SKM-1 treated with dmso at 0.1 percent for 144 hours (cell line): Measurements from ENCODE around the gene SCAND1.
"Not testable (repeated sequence)": the region's sequence is repeated elsewhere in the genome, so short reads cannot be mapped to it uniquely, and the experiment has no call there.

Experiments used
- DNase-seq: peaks from one replicate; lab custom pipeline; 2025; ENCODE audit not compliant: unreplicated experiment; lab: John Stamatoyannopoulos, UW

Gene SCAND1

GRCh38 chr20:35963878-35964277, 9.6 kb upstream of the SCAND1 start:
- DNase-seq = no peak

- not testable (repeated sequence) for DNase-seq
These were observed 5.0 kb upstream of the SCAND1 start for GRCh38 chr20:35959291-35959690.

GRCh38 chr20:35956616-35957015, 2.3 kb upstream of the SCAND1 start:
- no peak for DNase-seq

GRCh38 chr20:35954907-35955251, 577 bp upstream of the SCAND1 start:
- DNase-seq = no peak

- DNase-seq = no peak
These were observed 709 bp downstream of the SCAND1 start for GRCh38 chr20:35953387-35954199.

- peak; percentile 60 for DNase-seq
These were observed 1.6 kb downstream of the SCAND1 start for GRCh38 chr20:35952480-35953386.

- not testable (repeated sequence) for DNase-seq
These were observed 2.2 kb downstream of the SCAND1 start for GRCh38 chr20:35952080-35952479.

- no peak for DNase-seq
These were observed 4.2 kb downstream of the SCAND1 start for GRCh38 chr20:35950093-35950492.

- DNase-seq = no peak
These were observed 6.4 kb downstream of the SCAND1 start for GRCh38 chr20:35947907-35948306.

- no peak for DNase-seq
These were observed 6.8 kb downstream of the SCAND1 start for GRCh38 chr20:35947489-35947888.

GRCh38 chr20:35942243-35942642, 12.1 kb downstream of the SCAND1 start:
- DNase-seq = peak; percentile 76

GRCh38 chr20:35941620-35942019, 12.7 kb downstream of the SCAND1 start:
- no peak for DNase-seq

GRCh38 chr20:35939264-35939663, 15.0 kb downstream of the SCAND1 start:
- DNase-seq = no peak

- no peak for DNase-seq
These were observed 20.3 kb downstream of the SCAND1 start for GRCh38 chr20:35934050-35934449.

- no peak for DNase-seq
These were observed 25.0 kb downstream of the SCAND1 start for GRCh38 chr20:35929301-35929700.

- DNase-seq = no peak
These were observed 33.8 kb downstream of the SCAND1 start for GRCh38 chr20:35920523-35920922.

GRCh38 chr20:35918021-35918420, 36.3 kb downstream of the SCAND1 start:
- no peak for DNase-seq

GRCh38 chr20:35917077-35917476, 37.2 kb downstream of the SCAND1 start:
- peak; percentile 33 for DNase-seq

- no peak for DNase-seq
These were observed 41.4 kb downstream of the SCAND1 start for GRCh38 chr20:35912881-35913280.

- DNase-seq = no peak
These were observed 44.0 kb downstream of the SCAND1 start for GRCh38 chr20:35910254-35910653.

- no peak for DNase-seq
These were observed 44.5 kb downstream of the SCAND1 start for GRCh38 chr20:35909796-35910195.

- DNase-seq = no peak
These were observed 45.1 kb downstream of the SCAND1 start for GRCh38 chr20:35909176-35909575.
